Trophoblast cell (in vitro differentiated cells and primary cell): ENCODE measurements around the gene MEF2C.

ENCODE experiments used
- DNase-seq, 2 donors: peaks; one replicate each; pipeline ENCODE4 v3.0.0-alpha.2; 2016
- H2AFZ ChIP-seq: 2 replicates; pipeline ENCODE4 v1.6.1; 2013; ENCODE audit warnings: low read length, moderate library complexity, mild to moderate bottlenecking; ENCODE audit not compliant: insufficient read depth, poor library complexity
- H2AK5ac ChIP-seq: 2 replicates; pipeline ENCODE4 v1.6.1; 2013; ENCODE audit warnings: mild to moderate bottlenecking, low read length
- H2BK120ac ChIP-seq: 2 replicates; pipeline ENCODE4 v1.6.1; 2013; ENCODE audit warnings: low read length, mild to moderate bottlenecking, moderate library complexity; ENCODE audit not compliant: insufficient read depth, poor library complexity
- H2BK12ac ChIP-seq: 2 replicates; pipeline ENCODE4 v1.6.1; 2013; ENCODE audit warnings: mild to moderate bottlenecking, low read length, moderate library complexity
- H2BK5ac ChIP-seq: 2 replicates; pipeline ENCODE4 v1.6.1; 2013; ENCODE audit warnings: low read length, low read depth, moderate library complexity, mild to moderate bottlenecking; ENCODE audit not compliant: poor library complexity
- H3K14ac ChIP-seq: 2 replicates; pipeline ENCODE4 v1.6.1; 2013; ENCODE audit warnings: mild to moderate bottlenecking, low read length
- H3K18ac ChIP-seq: 2 replicates; pipeline ENCODE4 v1.6.1; 2013; ENCODE audit warnings: mild to moderate bottlenecking, low read length
- H3K23ac ChIP-seq: 2 replicates; pipeline ENCODE4 v1.6.1; 2013; ENCODE audit warnings: low read length
- H3K27ac ChIP-seq: 2 replicates; pipeline ENCODE4 v1.5.1; 2013; ENCODE audit warnings: low read depth, mild to moderate bottlenecking, inconsistent platforms, low read length, moderate library complexity
- H3K27me3 ChIP-seq: 2 replicates; pipeline ENCODE4 v1.6.1; 2013; ENCODE audit warnings: inconsistent platforms, mild to moderate bottlenecking, low read length, moderate library complexity; ENCODE audit not compliant: insufficient read depth
- H3K36me3 ChIP-seq, 2 experiments: 1 replicate in 1 of 2; 2 replicates in 1 of 2; pipeline ENCODE4 v1.6.1; 2013; ENCODE audit warnings: low read length in 2 of 2, mild to moderate bottlenecking in 2 of 2, moderate library complexity in 1 of 2; ENCODE audit not compliant: insufficient read depth in 2 of 2, control insufficient read depth in 1 of 2
- H3K4ac ChIP-seq: 2 replicates; pipeline ENCODE4 v1.6.1; 2013; ENCODE audit warnings: low read depth, mild to moderate bottlenecking, low read length, moderate library complexity
- H3K4me1 ChIP-seq, 2 experiments: 1 replicate in 1 of 2; 2 replicates in 1 of 2; pipeline ENCODE4 v1.6.1; 2013; ENCODE audit warnings: low read length in 2 of 2, mild to moderate bottlenecking in 2 of 2, moderate library complexity in 1 of 2; ENCODE audit not compliant: insufficient read depth in 2 of 2, control insufficient read depth in 1 of 2
- H3K4me2 ChIP-seq: 2 replicates; pipeline ENCODE4 v1.6.1; 2013; ENCODE audit warnings: inconsistent platforms, mild to moderate bottlenecking, low read length, moderate library complexity
- H3K4me3 ChIP-seq: 2 replicates; pipeline ENCODE4 v1.5.1; 2013; ENCODE audit warnings: mild to moderate bottlenecking, low read depth, low read length, inconsistent platforms
- H3K79me1 ChIP-seq: one replicate; pipeline ENCODE4 v1.6.1; 2013; ENCODE audit warnings: low read length
- H3K79me2 ChIP-seq: 2 replicates; pipeline ENCODE4 v1.6.1; 2013; ENCODE audit warnings: low read length, mild to moderate bottlenecking; ENCODE audit not compliant: control insufficient read depth, insufficient read depth, poor library complexity
- H3K9ac ChIP-seq: 2 replicates; pipeline ENCODE4 v1.6.1; 2013; ENCODE audit warnings: mild to moderate bottlenecking, low read length
- H3K9me3 ChIP-seq: 2 replicates; pipeline ENCODE4 v1.6.1; 2013; ENCODE audit warnings: low read depth, mild to moderate bottlenecking, control low read depth, inconsistent platforms, low read length; ENCODE audit not compliant: insufficient read depth
- H4K12ac ChIP-seq: 2 replicates; pipeline ENCODE4 v1.6.1; 2013; ENCODE audit warnings: low read depth, mild to moderate bottlenecking, low read length, moderate library complexity
- H4K8ac ChIP-seq: 2 replicates; pipeline ENCODE4 v1.6.1; 2013; ENCODE audit warnings: low read depth, mild to moderate bottlenecking, low read length, moderate library complexity
- H4K91ac ChIP-seq: one replicate; pipeline ENCODE4 v1.6.1; 2013; ENCODE audit warnings: low read depth, mild to moderate bottlenecking, low read length, moderate library complexity
- WGBS: extraction: QIAGEN DNeasy Blood & Tissue Kit; methylation state at CpG from one replicate; pipeline ENCODE4 v1.1.7; 2013; ENCODE audit warnings: missing lambda C conversion rate; ENCODE audit not compliant: insufficient read length, insufficient coverage; ENCODE audit errors: extremely low coverage; 5-methylcytosine and 5-hydroxymethylcytosine counted together

The MEF2C gene

DNA sequence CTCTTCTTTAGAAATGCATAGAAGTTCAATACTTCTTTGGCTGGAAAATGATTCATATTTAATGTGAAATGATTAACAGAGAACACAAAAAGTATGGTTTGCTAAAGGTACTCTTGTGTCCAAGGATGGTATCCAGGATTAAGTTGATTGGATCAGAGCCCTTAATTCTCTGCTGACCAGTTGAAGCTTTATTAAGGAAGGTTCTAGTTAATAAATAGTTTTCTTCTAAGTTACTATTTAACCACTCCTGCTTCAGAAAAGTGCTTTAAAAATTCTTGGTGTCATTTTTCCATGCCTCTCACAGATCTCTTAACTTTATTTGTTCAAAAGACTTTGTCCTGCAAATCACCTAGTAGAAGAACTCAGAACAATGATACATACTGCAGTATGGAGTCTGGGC is 134.3 kb downstream of the MEF2C start:
- Histone ChIP-seq H2BK120ac (no peak overlapping the region), H4K91ac (no peak overlapping the region), H3K4me2 (no peak overlapping the region), H3K14ac (no peak overlapping the region), H2AK5ac (no peak overlapping the region), H3K9ac (no peak overlapping the region), H3K27ac (no peak overlapping the region), H2AFZ (no peak overlapping the region), H2BK12ac (no peak overlapping the region), H3K27me3 (no peaks in the 10 kb centered on the region), H3K23ac (no peak overlapping the region), H4K12ac (no peak overlapping the region), H3K36me3 (peaks cover 2 to 3% of the 10 kb centered on the region in 2 experiments), H2BK5ac (no peak overlapping the region), H3K18ac (no peak overlapping the region), H3K4ac (no peak overlapping the region), H3K4me1 (no peaks in the 10 kb centered on the region), H3K9me3 (no peaks in the 10 kb centered on the region), H4K8ac (no peak overlapping the region), H3K79me1 (peaks cover 2% of the 10 kb centered on the region), H3K4me3 (no peak overlapping the region), H3K79me2 (no peaks in the 10 kb centered on the region)
- no peak for DNase-seq

DNA sequence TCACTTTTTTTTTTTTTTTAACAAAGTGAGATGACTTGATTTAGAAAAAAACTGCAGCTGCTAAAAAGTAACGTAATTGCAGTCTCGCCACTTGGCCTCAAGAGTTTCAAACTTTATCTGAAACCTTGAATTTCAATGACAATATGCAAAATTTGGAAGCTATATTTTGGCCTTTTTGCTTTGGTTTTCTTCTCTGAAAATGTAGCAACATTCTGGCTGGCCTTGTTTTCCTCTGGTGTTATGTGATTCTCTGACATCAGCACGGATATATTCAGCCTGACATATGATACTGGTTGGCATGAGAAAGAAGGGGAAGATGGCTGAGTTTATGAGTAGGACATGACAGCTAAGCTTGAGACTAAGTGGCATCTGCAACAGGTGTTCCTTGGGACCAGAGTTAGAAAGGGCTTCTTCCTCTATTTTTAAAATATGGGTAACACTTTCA is 136.5 kb downstream of the MEF2C start:
- H2AK5ac ChIP-seq, result no peak overlapping the region
- peaks cover 2% of the 10 kb centered on the region for H3K79me1 ChIP-seq
- no CpG with 5 or more reads among the region's 3 CpGs for WGBS
- no peaks in the 10 kb centered on the region for H3K9me3 ChIP-seq
- no peak overlapping the region for H4K91ac ChIP-seq
- H3K27ac ChIP-seq, result no peak overlapping the region
- H3K23ac ChIP-seq, result no peak overlapping the region
- no peaks in the 10 kb centered on the region for H3K27me3 ChIP-seq
- H3K14ac ChIP-seq, result no peak overlapping the region
- DNase-seq, result no peak
- H2BK120ac ChIP-seq, result no peak overlapping the region
- no peak overlapping the region for H3K18ac ChIP-seq
- H3K36me3 ChIP-seq, result no peaks in the 10 kb centered on the region
- no peaks in the 10 kb centered on the region for H3K4me1 ChIP-seq
- no peak overlapping the region for H2BK12ac ChIP-seq
- H3K4me2 ChIP-seq, result no peak overlapping the region
- no peak overlapping the region for H4K12ac ChIP-seq
- no peak overlapping the region for H3K4ac ChIP-seq
- H3K9ac ChIP-seq, result no peak overlapping the region
- H2AFZ ChIP-seq, result no peak overlapping the region
- H4K8ac ChIP-seq, result no peak overlapping the region
- H3K4me3 ChIP-seq, result no peak overlapping the region
- no peaks in the 10 kb centered on the region for H3K79me2 ChIP-seq
- no peak overlapping the region for H2BK5ac ChIP-seq

DNA sequence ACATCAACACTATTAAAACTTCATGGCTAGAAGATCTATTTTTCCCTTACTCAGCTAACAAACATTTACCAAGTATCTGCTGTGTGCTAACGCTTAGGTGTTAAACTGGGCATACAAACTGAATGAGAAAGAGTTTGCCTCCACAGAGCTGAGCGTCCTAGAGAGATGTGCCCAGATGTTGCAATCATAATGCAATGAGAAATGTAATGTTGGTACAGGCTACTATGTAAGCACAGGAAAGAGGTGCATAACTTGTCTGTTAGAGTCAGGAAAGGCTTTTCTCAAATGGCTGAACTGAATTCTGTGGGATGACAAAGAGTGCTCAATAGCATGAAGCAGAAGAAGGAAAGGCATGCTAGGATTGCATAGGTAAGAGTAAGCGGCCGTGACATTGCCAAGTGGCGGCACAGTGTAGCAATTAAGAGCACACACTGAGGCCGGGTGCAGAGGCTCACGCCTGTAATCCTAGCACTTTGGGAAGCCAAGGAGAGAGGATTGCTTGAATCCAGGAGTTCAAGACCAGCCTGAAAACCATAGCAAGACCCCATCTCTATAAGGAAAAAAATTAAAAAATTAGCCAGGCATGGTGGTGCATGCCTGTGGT is 137.8 kb downstream of the MEF2C start:
- Histone ChIP-seq H2AK5ac (no peak overlapping the region), H3K79me1 (peaks cover 2% of the 10 kb centered on the region), H2BK120ac (no peak overlapping the region), H3K14ac (no peak overlapping the region), H3K4me3 (no peak overlapping the region), H2BK12ac (peak overlapping the region; percentile 60), H2AFZ (no peak overlapping the region), H3K79me2 (no peaks in the 10 kb centered on the region), H3K4ac (no peak overlapping the region), H4K8ac (no peak overlapping the region), H3K9ac (no peak overlapping the region), H3K4me1 (no peaks in the 10 kb centered on the region), H3K23ac (no peak overlapping the region), H3K4me2 (no peak overlapping the region), H4K91ac (no peak overlapping the region), H3K27me3 (no peaks in the 10 kb centered on the region), H3K18ac (no peak overlapping the region), H2BK5ac (no peak overlapping the region), H3K9me3 (no peaks in the 10 kb centered on the region), H4K12ac (peak overlapping the region; percentile 7), H3K27ac (no peak overlapping the region), H3K36me3 (no peaks in the 10 kb centered on the region)
- WGBS, result no CpG with 5 or more reads among the region's 7 CpGs
- peak in 1 of 2 donors; percentile 34 for DNase-seq

DNA sequence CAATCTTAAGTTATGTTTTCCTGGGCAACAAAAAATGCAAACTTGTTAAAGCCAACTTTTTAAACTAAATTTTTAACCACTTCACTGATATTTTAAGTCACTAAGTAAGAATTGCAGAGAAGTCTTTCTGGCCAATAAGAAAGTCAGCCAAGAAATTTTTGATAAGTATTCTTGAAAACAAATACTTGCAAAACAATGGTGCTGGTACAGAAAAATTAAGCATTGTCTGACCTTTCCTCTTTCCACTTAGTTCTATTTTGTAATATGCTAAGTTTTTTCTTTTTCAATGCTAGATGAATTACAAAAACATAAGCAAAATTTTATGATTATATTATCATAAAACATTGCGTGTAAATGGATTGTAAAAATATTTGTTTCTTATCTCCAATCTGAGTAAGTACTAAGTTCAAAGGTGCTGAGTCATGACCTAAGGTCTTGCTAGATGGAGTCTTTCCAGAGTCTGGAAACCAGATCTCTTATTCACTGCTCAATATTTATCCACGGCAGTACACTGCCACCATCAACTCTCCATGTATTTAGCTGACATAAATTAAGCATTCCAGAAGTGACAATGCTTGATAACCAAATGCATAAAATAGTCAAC is 139.7 kb downstream of the MEF2C start:
- DNase-seq, result peak in 1 of 2 donors; percentile 50
- H4K91ac ChIP-seq, result no peak overlapping the region
- no peak overlapping the region for H3K4me2 ChIP-seq
- no peak overlapping the region for H3K9ac ChIP-seq
- no peak overlapping the region for H3K27ac ChIP-seq
- no peaks in the 10 kb centered on the region for H3K9me3 ChIP-seq
- no peak overlapping the region for H2BK5ac ChIP-seq
- H2BK12ac ChIP-seq, result no peak overlapping the region
- H4K8ac ChIP-seq, result no peak overlapping the region
- no CpG with 5 or more reads among the region's 2 CpGs for WGBS
- H3K18ac ChIP-seq, result no peak overlapping the region
- no peak overlapping the region for H4K12ac ChIP-seq
- H2AFZ ChIP-seq, result no peak overlapping the region
- no peak overlapping the region for H3K23ac ChIP-seq
- H3K79me1 ChIP-seq, result peaks cover 2% of the 10 kb centered on the region
- no peak overlapping the region for H2AK5ac ChIP-seq
- no peak overlapping the region for H3K4ac ChIP-seq
- H3K36me3 ChIP-seq, result no peaks in the 10 kb centered on the region
- H3K27me3 ChIP-seq, result no peaks in the 10 kb centered on the region
- H3K4me3 ChIP-seq, result no peak overlapping the region
- no peaks in the 10 kb centered on the region for H3K4me1 ChIP-seq
- no peak overlapping the region for H3K14ac ChIP-seq
- no peaks in the 10 kb centered on the region for H3K79me2 ChIP-seq
- H2BK120ac ChIP-seq, result no peak overlapping the region
